ENCODE results near the gene ZBTB20. TPM values are rescaled to one million over a fixed set of nuclear protein-coding genes. Genes with fewer than 3 reads are reported as not detected.

Gene ZBTB20
- total RNA-seq, 1 donor from 2014 or later, result 21.4 TPM

- Histone ChIP-seq H4K20me1 (ENCODE audit: insufficient read depth, low read length) (no peaks in the 10 kb centered on the region), H3K79me2 (ENCODE audit: insufficient read depth, low read length) (no peaks in the 10 kb centered on the region), H3K36me3 (ENCODE audit: insufficient read depth, low read length) (no peaks in the 10 kb centered on the region), H3K4me1 (ENCODE audit: insufficient read depth, low read length) (no peaks in the 10 kb centered on the region), H3K27ac (ENCODE audit: low read depth, low read length) (no peak overlapping the region), H2AFZ (ENCODE audit: low read depth, low read length) (no peak overlapping the region), H3K9me3 (ENCODE audit: insufficient read depth, low read depth, low read length) (no peaks in the 10 kb centered on the region), H3K4me2 (ENCODE audit: low read length) (no peak overlapping the region), H3K27me3 (ENCODE audit: insufficient read depth, low read length) (no peaks in the 10 kb centered on the region), H3K4me3 (ENCODE audit: insufficient read depth, low read depth, low read length) (no peak overlapping the region), H3K9ac (ENCODE audit: low read length) (no peak overlapping the region)
- TF ChIP-seq CTCF (IDR thresholded peaks at IDR 0.05; ENCODE audit: insufficient read depth, low read depth, low read length) (no peak), EZH2 (IDR thresholded peaks at IDR 0.05; ENCODE audit: insufficient read depth, low read length) (no peak)
- Mint-ChIP-seq H3K9me3 (ENCODE audit: unreplicated experiment) (no peaks in the 10 kb centered on the region), H3K36me3 (ENCODE audit: low read depth, unreplicated experiment) (no peaks in the 10 kb centered on the region), H3K27ac (ENCODE audit: unreplicated experiment) (no peak overlapping the region), H3K27me3 (ENCODE audit: low read depth, unreplicated experiment) (no peaks in the 10 kb centered on the region), H3K4me1 (ENCODE audit: low read depth, unreplicated experiment) (no peaks in the 10 kb centered on the region), H3K4me3 (ENCODE audit: unreplicated experiment) (no peak overlapping the region)
- DNase-seq (ENCODE audit: low read depth) (no peak), FAIRE-seq (no peak)
Observed at GRCh38 chr3:114867359-114867758, 279.7 kb downstream of the ZBTB20 start.

- H3K9me3 Mint-ChIP-seq (ENCODE audit: unreplicated experiment), result no peaks in the 10 kb centered on the region
- TF ChIP-seq EZH2 (IDR thresholded peaks at IDR 0.05; ENCODE audit: insufficient read depth, low read length), result no peak
- no peak for TF ChIP-seq CTCF (IDR thresholded peaks at IDR 0.05; ENCODE audit: insufficient read depth, low read depth, low read length)
- no peak for DNase-seq (ENCODE audit: low read depth)
- no peak overlapping the region for H3K27ac Mint-ChIP-seq (ENCODE audit: unreplicated experiment)
- Histone ChIP-seq H3K27ac (ENCODE audit: low read depth, low read length) (no peak overlapping the region), H3K9ac (ENCODE audit: low read length) (no peak overlapping the region), H3K9me3 (ENCODE audit: insufficient read depth, low read depth, low read length) (no peaks in the 10 kb centered on the region), H3K36me3 (ENCODE audit: insufficient read depth, low read length) (no peaks in the 10 kb centered on the region), H4K20me1 (ENCODE audit: insufficient read depth, low read length) (no peaks in the 10 kb centered on the region), H2AFZ (ENCODE audit: low read depth, low read length) (no peak overlapping the region), H3K4me2 (ENCODE audit: low read length) (no peak overlapping the region), H3K27me3 (ENCODE audit: insufficient read depth, low read length) (no peaks in the 10 kb centered on the region), H3K79me2 (ENCODE audit: insufficient read depth, low read length) (no peaks in the 10 kb centered on the region), H3K4me3 (ENCODE audit: insufficient read depth, low read depth, low read length) (no peak overlapping the region), H3K4me1 (ENCODE audit: insufficient read depth, low read length) (no peaks in the 10 kb centered on the region)
- FAIRE-seq, result no peak
- no peaks in the 10 kb centered on the region for H3K36me3 Mint-ChIP-seq (ENCODE audit: low read depth, unreplicated experiment)
- no peaks in the 10 kb centered on the region for H3K4me1 Mint-ChIP-seq (ENCODE audit: low read depth, unreplicated experiment)
- no peak overlapping the region for H3K4me3 Mint-ChIP-seq (ENCODE audit: unreplicated experiment)
- no peaks in the 10 kb centered on the region for H3K27me3 Mint-ChIP-seq (ENCODE audit: low read depth, unreplicated experiment)
Observed at GRCh38 chr3:114866430-114866829, 280.7 kb downstream of the ZBTB20 start.

GRCh38 chr3:114864970-114865369 is 282.1 kb downstream of the ZBTB20 start:
- Histone ChIP-seq H3K9me3 (ENCODE audit: insufficient read depth, low read depth, low read length) (no peaks in the 10 kb centered on the region), H3K36me3 (ENCODE audit: insufficient read depth, low read length) (no peaks in the 10 kb centered on the region), H3K27ac (ENCODE audit: low read depth, low read length) (no peak overlapping the region), H3K4me1 (ENCODE audit: insufficient read depth, low read length) (no peaks in the 10 kb centered on the region), H3K4me2 (ENCODE audit: low read length) (no peak overlapping the region), H3K27me3 (ENCODE audit: insufficient read depth, low read length) (no peaks in the 10 kb centered on the region), H2AFZ (ENCODE audit: low read depth, low read length) (no peak overlapping the region), H3K79me2 (ENCODE audit: insufficient read depth, low read length) (no peaks in the 10 kb centered on the region), H4K20me1 (ENCODE audit: insufficient read depth, low read length) (no peaks in the 10 kb centered on the region), H3K4me3 (ENCODE audit: insufficient read depth, low read depth, low read length) (no peak overlapping the region), H3K9ac (ENCODE audit: low read length) (no peak overlapping the region)
- no peaks in the 10 kb centered on the region for H3K9me3 Mint-ChIP-seq (ENCODE audit: unreplicated experiment)
- no peaks in the 10 kb centered on the region for H3K27me3 Mint-ChIP-seq (ENCODE audit: low read depth, unreplicated experiment)
- FAIRE-seq (no peak), DNase-seq (ENCODE audit: low read depth) (no peak)
- no peak overlapping the region for H3K4me3 Mint-ChIP-seq (ENCODE audit: unreplicated experiment)
- H3K4me1 Mint-ChIP-seq (ENCODE audit: low read depth, unreplicated experiment), result no peaks in the 10 kb centered on the region
- TF ChIP-seq CTCF (IDR thresholded peaks at IDR 0.05; ENCODE audit: insufficient read depth, low read depth, low read length), result no peak
- no peak for TF ChIP-seq EZH2 (IDR thresholded peaks at IDR 0.05; ENCODE audit: insufficient read depth, low read length)
- H3K27ac Mint-ChIP-seq (ENCODE audit: unreplicated experiment), result no peak overlapping the region
- H3K36me3 Mint-ChIP-seq (ENCODE audit: low read depth, unreplicated experiment), result no peaks in the 10 kb centered on the region
